AG09309 (cell line): ENCODE data around the gene ARL2BP.
"Not testable (repeated sequence)": the region's sequence is repeated elsewhere in the genome, so short reads cannot be mapped to it uniquely, and the experiment has no call there.

Source experiments
- DNase-seq: peaks from one replicate; pipeline ENCODE4 v3.0.0-alpha.2; 2010; ENCODE audit warnings: low read depth
- H3K4me3 ChIP-seq: 2 replicates; pipeline ENCODE4 v1.5.1; 2011; ENCODE audit warnings: mild to moderate bottlenecking, low read depth, low read length, moderate library complexity; ENCODE audit not compliant: control insufficient read depth
- TF ChIP-seq, protein P1 (sequence below): IDR thresholded peaks from 2 replicates; pipeline ENCODE4 v1.5.1; 2011; ENCODE audit warnings: mild to moderate bottlenecking, low read depth, low read length, inconsistent platforms; ENCODE audit not compliant: insufficient read depth, control insufficient read depth; ENCODE audit errors: missing control alignments

Gene ARL2BP

DNA sequence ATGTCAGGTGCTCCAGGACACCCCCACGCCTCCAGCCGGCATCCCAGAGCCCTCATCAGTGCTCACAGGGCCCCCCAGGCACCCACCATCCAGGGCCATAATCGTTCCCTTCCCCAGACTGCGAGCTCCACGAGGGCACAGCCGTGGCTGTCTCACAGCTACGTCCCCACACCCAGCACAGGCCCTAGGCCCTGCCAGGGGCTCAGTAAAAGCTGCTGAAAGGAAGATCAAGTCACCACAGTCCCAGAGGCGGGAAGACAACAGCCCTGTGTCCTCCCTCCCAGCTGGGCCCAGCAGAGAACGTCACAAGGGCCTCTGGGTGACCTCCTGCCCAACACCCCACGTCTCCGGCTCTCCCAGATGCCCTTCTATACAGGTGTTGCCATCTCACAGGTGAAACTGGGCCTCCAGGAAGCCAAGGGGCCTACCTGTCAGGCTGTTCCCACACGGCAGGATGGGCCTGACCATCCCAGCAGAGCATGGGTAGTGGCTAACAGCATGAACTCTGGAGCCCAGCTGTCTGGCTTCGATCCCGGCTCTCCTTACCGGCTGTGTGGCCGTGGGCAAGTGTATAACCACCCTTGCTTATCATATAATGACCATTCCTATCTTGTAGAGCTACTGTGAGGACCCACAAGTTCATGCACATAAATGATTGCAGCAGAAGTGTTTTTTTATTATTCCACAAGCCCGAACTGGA, 17.9 kb downstream of the ARL2BP start:
- DNase-seq: no peak
- no peak overlapping the region for H3K4me3 ChIP-seq
- TF ChIP-seq, protein P1, sequence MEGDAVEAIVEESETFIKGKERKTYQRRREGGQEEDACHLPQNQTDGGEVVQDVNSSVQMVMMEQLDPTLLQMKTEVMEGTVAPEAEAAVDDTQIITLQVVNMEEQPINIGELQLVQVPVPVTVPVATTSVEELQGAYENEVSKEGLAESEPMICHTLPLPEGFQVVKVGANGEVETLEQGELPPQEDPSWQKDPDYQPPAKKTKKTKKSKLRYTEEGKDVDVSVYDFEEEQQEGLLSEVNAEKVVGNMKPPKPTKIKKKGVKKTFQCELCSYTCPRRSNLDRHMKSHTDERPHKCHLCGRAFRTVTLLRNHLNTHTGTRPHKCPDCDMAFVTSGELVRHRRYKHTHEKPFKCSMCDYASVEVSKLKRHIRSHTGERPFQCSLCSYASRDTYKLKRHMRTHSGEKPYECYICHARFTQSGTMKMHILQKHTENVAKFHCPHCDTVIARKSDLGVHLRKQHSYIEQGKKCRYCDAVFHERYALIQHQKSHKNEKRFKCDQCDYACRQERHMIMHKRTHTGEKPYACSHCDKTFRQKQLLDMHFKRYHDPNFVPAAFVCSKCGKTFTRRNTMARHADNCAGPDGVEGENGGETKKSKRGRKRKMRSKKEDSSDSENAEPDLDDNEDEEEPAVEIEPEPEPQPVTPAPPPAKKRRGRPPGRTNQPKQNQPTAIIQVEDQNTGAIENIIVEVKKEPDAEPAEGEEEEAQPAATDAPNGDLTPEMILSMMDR: no peak

DNA sequence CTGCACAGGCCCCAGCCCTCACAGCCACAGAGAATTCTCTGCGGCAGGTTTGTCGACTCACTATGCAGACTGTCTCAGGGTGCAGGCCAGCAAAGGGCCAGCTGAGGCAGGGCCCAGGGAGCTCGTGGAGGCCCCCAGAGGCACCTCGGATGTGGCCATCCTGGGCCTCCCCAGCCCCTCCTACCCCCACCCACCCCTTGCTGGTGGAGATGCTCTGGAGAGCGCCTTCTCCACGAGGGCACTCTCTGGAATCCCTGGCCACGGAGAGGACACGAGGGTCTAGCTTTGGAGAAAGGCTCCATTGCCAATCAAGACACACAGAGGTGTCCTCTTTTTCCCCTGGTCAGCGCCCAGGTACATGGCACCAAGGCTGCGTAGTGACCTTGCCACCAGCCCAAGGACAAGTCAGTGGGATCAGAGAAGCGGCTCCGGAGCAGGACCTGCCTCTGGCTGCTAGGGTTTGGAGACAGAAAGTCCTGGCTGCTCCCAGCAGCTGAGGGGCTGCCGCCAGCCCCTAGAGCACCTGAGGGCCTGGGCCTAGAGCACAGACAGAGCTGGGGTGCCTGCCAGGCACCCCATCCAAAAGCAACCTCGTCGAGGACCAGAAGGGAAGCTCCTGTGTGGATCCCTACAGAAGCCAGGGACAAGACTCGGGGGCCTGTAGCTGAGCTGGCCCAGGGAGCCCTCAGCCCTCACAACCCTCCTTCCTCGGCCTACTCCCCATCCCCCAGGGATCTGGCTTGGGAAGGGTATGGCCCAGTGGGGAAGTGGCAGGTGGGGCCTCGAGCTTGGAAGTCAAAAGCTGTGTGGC, 18.7 kb downstream of the ARL2BP start:
- no peak for DNase-seq

DNA sequence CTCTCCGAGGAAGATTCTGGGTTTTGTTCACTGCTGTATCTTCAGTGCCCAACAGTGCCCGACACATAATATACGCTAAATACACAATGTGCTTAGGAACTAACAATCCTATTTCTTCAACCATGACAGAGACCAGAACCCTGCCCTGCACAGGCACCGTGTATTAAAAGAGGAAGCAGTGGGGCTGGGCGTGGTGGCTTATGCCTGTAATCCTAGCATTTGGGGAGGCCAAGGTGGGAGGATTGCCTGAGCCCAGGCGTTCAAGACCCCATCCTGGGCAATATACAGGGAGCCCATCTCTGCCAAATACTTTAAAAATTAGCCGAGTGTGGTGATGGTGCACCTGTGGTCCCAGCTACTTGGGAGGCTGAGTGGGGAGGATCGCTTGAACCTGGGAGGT, 19.3 kb downstream of the ARL2BP start:
- no peak overlapping the region for H3K4me3 ChIP-seq
- no peak for DNase-seq
- TF ChIP-seq, protein P1: no peak

More for the DNA sequence above, 18.7 kb downstream of the ARL2BP start:
- TF ChIP-seq, protein P1: no peak
- no peak overlapping the region for H3K4me3 ChIP-seq

DNA sequence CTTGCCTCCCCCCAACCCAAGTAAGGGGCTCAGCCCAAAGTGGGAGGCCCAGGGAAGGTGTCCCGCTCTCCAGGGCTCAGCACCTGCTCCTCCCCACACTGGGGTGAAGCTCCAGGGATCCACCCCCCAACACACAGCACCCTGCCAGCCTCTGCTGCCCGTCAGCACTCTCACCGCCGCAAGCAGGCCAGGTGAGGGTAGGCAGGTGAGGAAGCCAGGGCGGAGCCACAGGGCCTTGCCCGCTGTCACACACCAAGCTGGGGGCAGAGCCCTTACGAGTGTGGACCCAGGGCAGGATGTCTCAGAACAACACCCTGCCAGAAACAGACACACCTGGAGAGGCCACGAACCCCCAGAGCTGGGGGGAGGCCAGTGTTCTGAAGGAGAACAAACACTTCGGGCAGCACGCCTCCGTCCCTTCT, 19.9 kb downstream of the ARL2BP start:
- no peak for DNase-seq
- no peak overlapping the region for H3K4me3 ChIP-seq
- TF ChIP-seq, protein P1: no peak

DNA sequence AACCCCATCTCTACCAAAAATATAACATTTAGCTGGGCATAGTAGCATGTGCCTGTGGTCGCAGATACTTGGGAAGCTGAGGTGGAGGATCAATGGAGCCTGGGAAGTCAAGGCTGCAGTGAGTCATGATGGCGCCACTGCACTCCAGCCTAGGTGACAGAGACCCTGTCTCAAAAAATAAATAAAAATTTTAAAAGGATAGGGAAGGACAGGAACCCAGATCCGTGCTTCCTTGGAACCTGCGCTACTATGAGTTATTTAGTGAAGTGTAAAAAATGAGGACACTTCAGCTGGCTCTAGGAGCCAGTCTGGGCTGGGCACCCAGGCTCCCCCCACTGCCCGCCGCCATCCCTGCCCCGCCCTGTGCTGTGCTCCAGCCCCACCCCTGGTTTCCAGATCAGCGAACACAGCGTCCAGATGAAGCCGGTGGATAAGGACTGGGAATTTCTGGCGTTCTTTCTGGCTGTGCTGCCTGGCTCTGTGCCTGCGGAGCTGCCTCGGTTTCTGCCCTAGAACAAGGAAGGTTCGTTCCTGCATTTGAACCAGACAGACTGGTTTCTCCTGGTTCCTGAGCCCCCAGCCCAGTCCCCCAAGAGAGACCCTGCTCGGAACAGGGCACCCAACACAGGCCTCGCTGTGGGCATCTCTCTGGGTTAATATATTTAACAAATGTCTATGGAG, 20.9 kb downstream of the ARL2BP start:
- TF ChIP-seq, protein P1: no peak
- DNase-seq: no peak
- H3K4me3 ChIP-seq: no peak overlapping the region

DNA sequence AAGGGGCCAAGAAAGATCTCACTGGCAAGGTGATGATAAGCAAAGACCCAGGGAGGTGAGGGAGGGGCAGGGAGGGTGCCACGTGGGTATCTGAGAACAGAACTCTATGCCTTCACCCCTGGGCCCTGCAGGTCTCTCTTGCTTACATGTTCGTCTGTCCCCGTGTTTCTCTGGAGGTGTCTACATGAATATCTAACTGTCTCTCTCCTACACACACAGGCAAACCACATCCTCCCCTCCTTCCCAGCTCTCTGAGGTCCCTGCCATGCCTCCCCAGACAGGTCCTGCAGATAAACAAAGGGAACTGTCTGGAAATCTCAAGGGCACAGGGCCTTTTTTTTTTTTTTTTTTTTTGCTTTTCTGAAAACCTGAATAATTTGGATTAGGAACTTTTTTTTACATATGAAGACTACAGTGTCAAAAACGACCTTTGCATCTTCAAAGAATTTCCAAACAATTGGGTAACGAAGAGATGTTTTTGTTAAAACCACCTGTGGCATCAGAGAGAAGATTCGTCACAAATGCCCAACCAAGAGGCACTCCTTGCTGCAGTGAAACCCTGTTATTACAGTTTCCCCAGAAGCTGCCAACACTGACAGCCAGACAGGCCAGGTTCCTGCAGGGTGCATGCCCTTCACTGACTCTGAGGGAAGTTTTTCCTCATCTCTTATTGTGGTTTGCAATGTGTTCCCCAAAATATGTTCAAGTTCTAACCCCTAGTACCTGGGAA, 21.6 kb downstream of the ARL2BP start:
- H3K4me3 ChIP-seq: no peak overlapping the region
- TF ChIP-seq, protein P1: no peak
- no peak for DNase-seq

DNA sequence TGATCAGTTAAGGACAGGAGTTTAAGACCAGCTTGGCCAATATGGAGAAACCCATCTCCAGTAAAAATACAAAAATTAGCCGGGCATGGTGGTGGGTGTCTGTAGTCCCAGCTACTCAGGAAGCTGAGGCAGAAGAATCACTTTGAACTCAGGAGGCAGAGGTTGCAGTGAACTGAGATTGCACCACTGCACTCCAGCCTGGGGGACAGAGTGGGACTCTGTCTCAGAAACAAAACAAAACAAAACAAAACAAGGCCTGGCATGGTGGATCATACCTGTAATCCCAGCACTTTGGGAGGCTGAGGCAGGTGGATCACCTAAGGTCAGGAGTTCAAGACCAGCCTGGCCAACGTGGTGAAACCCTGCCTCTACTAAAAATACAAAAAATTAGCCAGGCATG, 22.3 kb downstream of the ARL2BP start:
- not testable (repeated sequence) for H3K4me3 ChIP-seq, DNase-seq
